Fibroblast of pulmonary artery (primary cell): ENCODE data around the gene PRLR.

Experiments
- DNase-seq: peaks from one replicate; pipeline ENCODE4 v3.0.0-alpha.2; 2010; ENCODE audit warnings: low read depth
- H3K4me3 ChIP-seq: replicated peaks from 2 replicates; pipeline ENCODE4 v1.5.1; 2011; ENCODE audit warnings: low read depth, mild to moderate bottlenecking, control low read depth, low read length, moderate library complexity
- CTCF ChIP-seq: IDR thresholded peaks from 2 replicates; pipeline ENCODE4 v1.5.1; 2011; ENCODE audit warnings: mild to moderate bottlenecking, control low read depth, low read length, inconsistent platforms; ENCODE audit errors: missing control alignments

PRLR gene

DNA sequence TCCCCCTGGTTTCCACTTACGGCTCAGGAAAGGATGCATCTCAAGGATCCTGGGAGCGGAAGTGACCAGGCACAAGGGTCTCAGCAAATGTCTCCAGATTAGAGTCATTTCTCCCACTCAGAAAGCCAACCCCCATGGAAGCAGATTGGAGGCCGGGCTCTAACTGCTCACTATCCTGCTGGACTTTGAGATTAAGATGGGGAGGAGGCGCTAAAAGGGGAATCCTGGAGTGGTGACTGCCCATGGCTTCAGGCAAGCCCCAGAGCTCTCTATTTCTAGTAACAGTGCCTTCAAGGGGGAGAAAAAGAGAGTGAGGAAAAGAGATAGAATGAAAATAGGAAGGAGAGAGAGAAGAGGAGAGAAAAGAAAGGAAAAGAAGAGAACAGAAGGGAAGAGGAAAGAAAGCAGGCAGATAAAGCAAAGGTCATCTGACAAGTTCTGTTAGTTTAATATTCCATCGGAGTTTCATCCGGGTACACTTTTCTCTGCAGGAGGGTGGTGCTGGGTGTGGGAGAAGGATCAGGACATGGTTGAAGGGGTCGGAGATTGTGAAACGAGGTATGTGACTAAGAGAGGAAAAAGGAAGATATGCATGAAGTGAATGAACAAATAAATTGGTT lies 182.4 kb downstream of the PRLR start, which contains the start of gene AGXT2:
AGXT2 (minus strand) TSS at position 165 of the 620 bp plus-strand sequence; CDS start at position 108, 57 bp downstream.
- no peak for DNase-seq
- no peak for TF ChIP-seq CTCF
- H3K4me3 ChIP-seq: no peak within 1 kb of the TSS

DNA sequence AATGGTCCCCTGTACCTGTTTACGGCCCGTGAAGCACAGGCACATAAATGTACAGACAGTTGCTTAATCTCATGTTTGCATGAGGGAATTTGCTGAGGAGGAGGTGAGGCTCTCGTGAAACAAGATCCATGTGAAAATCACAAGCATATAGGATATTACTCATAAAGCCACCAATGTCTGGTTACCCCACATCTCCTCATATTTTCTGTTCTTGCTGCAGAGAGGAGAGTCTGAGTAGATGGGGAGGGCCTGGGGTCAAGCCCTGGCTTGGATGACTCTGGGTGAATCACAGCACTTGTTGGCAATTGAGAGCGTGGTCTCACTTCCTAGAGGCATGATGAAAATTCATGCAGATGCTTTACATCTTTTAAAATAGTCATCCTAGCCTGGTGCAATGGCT lies 183.5 kb downstream of the PRLR start:
- no peak overlapping the region for H3K4me3 ChIP-seq
- DNase-seq: peak; percentile 91
- TF ChIP-seq CTCF: no peak

GRCh38 chr5:35045280-35045679 lies 185.0 kb downstream of the PRLR start:
- no peak for TF ChIP-seq CTCF
- H3K4me3 ChIP-seq: no peak overlapping the region
- no peak for DNase-seq

DNA sequence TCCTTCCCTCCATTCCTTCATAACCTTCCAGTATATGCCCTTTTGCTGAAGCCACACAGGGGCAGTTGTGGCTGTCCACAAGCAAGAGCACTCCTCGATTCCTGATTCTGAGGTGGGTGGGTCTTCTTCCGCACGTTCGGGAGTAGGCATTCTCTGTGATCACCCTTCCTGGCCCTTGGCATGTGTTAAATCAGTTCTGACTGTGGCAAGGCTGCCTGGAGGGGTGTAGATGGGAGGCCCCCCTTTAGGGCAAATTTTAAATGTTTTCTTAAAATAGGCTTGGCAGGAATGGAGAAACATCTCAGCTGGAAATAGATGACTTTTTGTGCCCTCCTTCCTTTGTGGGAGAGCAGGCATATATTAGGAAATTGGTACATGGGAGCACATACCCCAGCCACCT lies 185.6 kb downstream of the PRLR start:
- no peak overlapping the region for H3K4me3 ChIP-seq
- no peak for DNase-seq
- no peak for TF ChIP-seq CTCF

- TF ChIP-seq CTCF: no peak
- H3K4me3 ChIP-seq: no peak overlapping the region
- no peak for DNase-seq
Observed at GRCh38 chr5:35042781-35043180, 187.5 kb downstream of the PRLR start.

- no peak for TF ChIP-seq CTCF
- no peak overlapping the region for H3K4me3 ChIP-seq
- peak; percentile 46 for DNase-seq
Observed at GRCh38 chr5:35041261-35041660, 189.0 kb downstream of the PRLR start.

DNA sequence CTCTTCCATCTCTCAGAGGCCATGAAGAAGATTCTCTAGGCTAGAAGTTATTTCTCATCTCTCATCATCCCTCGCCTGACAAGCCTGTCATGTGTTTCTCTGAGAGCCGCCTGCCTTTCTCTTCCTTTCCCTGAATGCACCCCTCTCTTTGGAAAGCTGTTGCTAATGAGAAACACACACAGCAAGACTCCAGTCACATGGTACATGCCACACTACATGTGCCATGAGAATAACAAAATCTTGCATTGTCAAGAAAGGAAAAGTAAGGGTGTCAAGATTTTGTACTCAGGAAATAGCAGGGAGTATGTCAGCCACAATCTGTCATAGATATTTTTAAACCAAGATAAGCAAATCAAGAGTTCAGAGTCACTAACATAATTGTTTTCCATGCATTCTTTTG lies 191.4 kb downstream of the PRLR start:
- peak; percentile 36 for DNase-seq
- TF ChIP-seq CTCF: no peak
- H3K4me3 ChIP-seq: no peak overlapping the region
